CD4-positive, CD25-positive, alpha-beta regulatory T cell (primary cell): ENCODE measurements around the gene NEDD8. TPM values are rescaled to one million over a fixed set of nuclear protein-coding genes. Genes with fewer than 3 reads are reported as not detected.
A peak's percentile ranks its signal among the peaks of the same experiment; 100 is the strongest.
"Not testable (repeated sequence)": the region's sequence is repeated elsewhere in the genome, so short reads cannot be mapped to it uniquely, and the experiment has no call there.

Experiments
- ATAC-seq, 2 donors: fragments of 150-1000 bp; cut with Tn5 transposase; one replicate each; pipeline ENCODE4 v1.10.0; 2021; ENCODE audit warnings: low read depth in 2 of 2, moderate number of reproducible peaks in 2 of 2, moderate library complexity in 1 of 2
- DNase-seq, 3 donors: peaks; one replicate each; pipeline versions ENCODE4 v3.0.0 to v3.0.0-alpha.2; 2012 to 2022; ENCODE audit warnings: mixed read lengths in 1 of 3
- H3K27ac ChIP-seq: one replicate; pipeline ENCODE4 v1.7.0; 2013; ENCODE audit warnings: mild to moderate bottlenecking, low read length; ENCODE audit not compliant: insufficient read depth, poor library complexity, severe bottlenecking
- H3K27me3 ChIP-seq: one replicate; pipeline ENCODE4 v1.7.0; 2013; ENCODE audit warnings: low read length; ENCODE audit not compliant: control insufficient read depth, insufficient read depth
- H3K36me3 ChIP-seq: one replicate; pipeline ENCODE4 v1.7.0; 2013; ENCODE audit warnings: mild to moderate bottlenecking, low read length, moderate library complexity; ENCODE audit not compliant: control insufficient read depth, insufficient read depth
- H3K4me1 ChIP-seq: 2 replicates; pipeline ENCODE4 v1.7.0; 2013; ENCODE audit warnings: mild to moderate bottlenecking, low read length; ENCODE audit not compliant: insufficient read depth, control insufficient read depth, poor library complexity, severe bottlenecking
- H3K4me3 ChIP-seq: one replicate; pipeline ENCODE4 v1.7.0; 2013; ENCODE audit warnings: low read depth, mild to moderate bottlenecking, low read length, moderate library complexity
- H3K9me3 ChIP-seq, 2 experiments: 1 replicate in 1 of 2; 2 replicates in 1 of 2; pipeline ENCODE4 v1.7.0; 2013; ENCODE audit warnings: low read length in 2 of 2, mild to moderate bottlenecking in 1 of 2, moderate library complexity in 1 of 2; ENCODE audit not compliant: control insufficient read depth in 2 of 2
- H3K27ac Mint-ChIP-seq, 3 donors: one replicate each; pipeline ENCODE4 v1.8.0; 2020 to 2022; ENCODE audit warnings: mild to moderate bottlenecking in 3 of 3, mixed read lengths in 3 of 3, moderate library complexity in 2 of 3
- H3K27me3 Mint-ChIP-seq: one replicate; pipeline ENCODE4 v1.8.0; 2022; ENCODE audit warnings: mild to moderate bottlenecking, mixed read lengths
- H3K36me3 Mint-ChIP-seq: one replicate; pipeline ENCODE4 v1.8.0; 2020; ENCODE audit warnings: mixed read lengths
- H3K4me1 Mint-ChIP-seq, 4 donors: one replicate each; pipeline ENCODE4 v1.8.0; 2020 to 2022; ENCODE audit warnings: mixed read lengths in 4 of 4, mild to moderate bottlenecking in 1 of 4
- H3K4me3 Mint-ChIP-seq, 4 donors: one replicate each; pipeline ENCODE4 v1.8.0; 2020 to 2022; ENCODE audit warnings: mild to moderate bottlenecking in 4 of 4, mixed read lengths in 4 of 4, moderate library complexity in 3 of 4
- H3K9me3 Mint-ChIP-seq, 7 donors: one replicate each; pipeline ENCODE4 v1.8.0; 2020 to 2022; ENCODE audit warnings: mixed read lengths in 7 of 7, mild to moderate bottlenecking in 3 of 7, moderate library complexity in 2 of 7
- polyA plus RNA-seq, 4 donors: library from polyadenylated mRNA; unstranded; fragments of 300-500 nt; fragmentation: Illumina TruSeq; gene quantifications; one replicate each; pipeline ENCODE4 v1.2.3, GENCODE V29; 2021
- total RNA-seq: library from RNA; stranded (reverse); gene quantifications from one replicate; pipeline ENCODE4 v1.2.3, GENCODE V29; 2022

The NEDD8 gene
- total and polyA plus RNA-seq, 5 donors from 2014 or later = 89.1 to 440 (median 345) TPM

- peaks cover 16% of the 10 kb centered on the region for H3K36me3 Mint-ChIP-seq
- H3K27me3 Mint-ChIP-seq = no peaks in the 10 kb centered on the region
- no peaks in the 10 kb centered on the region for H3K9me3 ChIP-seq
- no peaks in the 10 kb centered on the region for H3K9me3 Mint-ChIP-seq
- DNase-seq = no peak
- peaks cover 10% of the 10 kb centered on the region for H3K36me3 ChIP-seq
- peaks cover 5 to 17% (median 11%) of the 10 kb centered on the region in 4 donors for H3K4me1 Mint-ChIP-seq
- H3K27ac Mint-ChIP-seq = peak overlapping the region in 1 of 3 donors; percentile 34
- no peak overlapping the region for H3K4me3 ChIP-seq
- H3K4me3 Mint-ChIP-seq = peak overlapping the region in 1 of 4 donors; percentile 58
- no peaks in the 10 kb centered on the region for H3K27me3 ChIP-seq
- H3K27ac ChIP-seq = no peak overlapping the region
- ATAC-seq = no peak
- peaks cover 13% of the 10 kb centered on the region for H3K4me1 ChIP-seq
Measured at GRCh38 chr14:24250354-24250753, 18.2 kb upstream of the NEDD8 start.

- DNase-seq (no peak), ATAC-seq (no peak)
- Mint-ChIP-seq H3K27me3 (no peaks in the 10 kb centered on the region), H3K27ac (no peak overlapping the region), H3K4me3 (peak overlapping the region in 1 of 4 donors; percentile 58), H3K36me3 (peaks cover 15% of the 10 kb centered on the region), H3K9me3 (no peaks in the 10 kb centered on the region), H3K4me1 (peaks cover 5 to 20% (median 12%) of the 10 kb centered on the region in 4 donors)
- Histone ChIP-seq H3K27ac (no peak overlapping the region), H3K4me1 (peaks cover 13% of the 10 kb centered on the region), H3K36me3 (peaks cover 6% of the 10 kb centered on the region), H3K27me3 (no peaks in the 10 kb centered on the region), H3K4me3 (no peak overlapping the region), H3K9me3 (no peaks in the 10 kb centered on the region)
Measured at GRCh38 chr14:24249230-24250021, 17.3 kb upstream of the NEDD8 start.

- H3K4me3 Mint-ChIP-seq = peak overlapping the region; percentile 8 to 78 (median 45)
- H3K27ac Mint-ChIP-seq = peak overlapping the region; percentile 77 to 98 (median 88)
- peaks cover 27% of the 10 kb centered on the region for H3K4me1 ChIP-seq
- peaks cover 2% of the 10 kb centered on the region for H3K36me3 ChIP-seq
- H3K4me1 Mint-ChIP-seq = peaks cover 5 to 35% (median 21%) of the 10 kb centered on the region in 4 donors
- peaks cover 7% of the 10 kb centered on the region for H3K36me3 Mint-ChIP-seq
- no peaks in the 10 kb centered on the region for H3K9me3 Mint-ChIP-seq
- H3K27ac ChIP-seq = peak overlapping the region; percentile 72
- no peaks in the 10 kb centered on the region for H3K9me3 ChIP-seq
- ATAC-seq (no peak), DNase-seq (no peak)
- H3K4me3 ChIP-seq = no peak overlapping the region
- H3K27me3 Mint-ChIP-seq = peaks cover 4% of the 10 kb centered on the region
- H3K27me3 ChIP-seq = no peaks in the 10 kb centered on the region
Measured at GRCh38 chr14:24247422-24247821, 15.3 kb upstream of the NEDD8 start.

GRCh38 chr14:24246765-24247212, 14.6 kb upstream of the NEDD8 start:
- peaks cover 2% of the 10 kb centered on the region for H3K36me3 ChIP-seq
- peaks cover 7% of the 10 kb centered on the region for H3K27me3 Mint-ChIP-seq
- peak overlapping the region; percentile 62 for H3K4me3 ChIP-seq
- no peaks in the 10 kb centered on the region for H3K9me3 ChIP-seq
- H3K4me1 Mint-ChIP-seq = peaks cover 5 to 41% (median 24%) of the 10 kb centered on the region in 4 donors
- ATAC-seq (no peak), DNase-seq (peak in 2 of 3 donors; percentile 48 to 86)
- no peaks in the 10 kb centered on the region for H3K27me3 ChIP-seq
- H3K27ac ChIP-seq = peak overlapping the region; percentile 72
- peak overlapping the region; percentile 88 to 98 (median 95) for H3K27ac Mint-ChIP-seq
- peak overlapping the region; percentile 69 to 82 (median 78) for H3K4me3 Mint-ChIP-seq
- H3K36me3 Mint-ChIP-seq = peaks cover 7% of the 10 kb centered on the region
- peaks cover 30% of the 10 kb centered on the region for H3K4me1 ChIP-seq
- no peaks in the 10 kb centered on the region for H3K9me3 Mint-ChIP-seq

- Mint-ChIP-seq H3K27ac (peak overlapping the region in 2 of 3 donors; percentile 78 to 84), H3K4me1 (peaks cover 5 to 50% (median 30%) of the 10 kb centered on the region in 4 donors), H3K4me3 (peak overlapping the region in 2 of 4 donors; percentile 77 to 88)
- H3K27ac ChIP-seq, H3K36me3 Mint-ChIP-seq, ATAC-seq, H3K9me3 ChIP-seq, DNase-seq, H3K27me3 Mint-ChIP-seq, H3K27me3 ChIP-seq, H3K9me3 Mint-ChIP-seq, H3K36me3 ChIP-seq, H3K4me3 ChIP-seq: not testable (repeated sequence)
- H3K4me1 ChIP-seq = peaks cover 44% of the 10 kb centered on the region
Measured at GRCh38 chr14:24245350-24245749, 13.2 kb upstream of the NEDD8 start.

- Histone ChIP-seq H3K4me1 (peaks cover 58% of the 10 kb centered on the region), H3K36me3 (peaks cover 27% of the 10 kb centered on the region), H3K27ac (peak overlapping the region; percentile 99), H3K9me3 (no peaks in the 10 kb centered on the region), H3K27me3 (no peaks in the 10 kb centered on the region), H3K4me3 (peak overlapping the region; percentile 85)
- H3K27me3 Mint-ChIP-seq = peaks cover 7% of the 10 kb centered on the region
- peaks cover 12% of the 10 kb centered on the region for H3K36me3 Mint-ChIP-seq
- no peaks in the 10 kb centered on the region for H3K9me3 Mint-ChIP-seq
- peaks cover 11 to 68% (median 48%) of the 10 kb centered on the region in 4 donors for H3K4me1 Mint-ChIP-seq
- peak overlapping the region; percentile 89 to 99 (median 99) for H3K4me3 Mint-ChIP-seq
- ATAC-seq (no peak), DNase-seq (no peak)
- peak overlapping the region; percentile 100 for H3K27ac Mint-ChIP-seq
Measured at GRCh38 chr14:24243336-24243836, 11.2 kb upstream of the NEDD8 start.

GRCh38 chr14:24241829-24242443, 9.8 kb upstream of the NEDD8 start:
- DNase-seq = peak; percentile 91 to 97 (median 96)
- Histone ChIP-seq H3K4me3 (peak overlapping the region; percentile 85), H3K27me3 (no peaks in the 10 kb centered on the region), H3K36me3 (peaks cover 41% of the 10 kb centered on the region), H3K27ac (peak overlapping the region; percentile 99), H3K4me1 (peaks cover 49% of the 10 kb centered on the region), H3K9me3 (no peaks in the 10 kb centered on the region)
- H3K9me3 Mint-ChIP-seq = no peaks in the 10 kb centered on the region
- H3K27ac Mint-ChIP-seq = peak overlapping the region; percentile 100
- peaks cover 7% of the 10 kb centered on the region for H3K27me3 Mint-ChIP-seq
- peak; percentile 82 to 84 for ATAC-seq
- peaks cover 9 to 74% (median 56%) of the 10 kb centered on the region in 4 donors for H3K4me1 Mint-ChIP-seq
- H3K36me3 Mint-ChIP-seq = peaks cover 27% of the 10 kb centered on the region
- peak overlapping the region; percentile 89 to 99 (median 99) for H3K4me3 Mint-ChIP-seq
